Adipose tissue (tissue), 3 donors: ENCODE measurements around the gene HAGHL. TPM values are rescaled to one million over a fixed set of nuclear protein-coding genes. Genes with fewer than 3 reads are reported as not detected.

Experiments
- H3K27ac ChIP-seq: one replicate; pipeline ENCODE4 v1.5.1; 2013; ENCODE audit warnings: low read depth, low read length
- WGBS, 3 donors: extraction: QIAGEN DNeasy Blood & Tissue Kit; methylation state at CpG; one replicate each; pipeline ENCODE4 v1.1.7; 2013; 5-methylcytosine and 5-hydroxymethylcytosine counted together
- polyA plus RNA-seq, 3 donors: library from polyadenylated mRNA; stranded (reverse); fragments of 200-250 nt; gene quantifications; one replicate each; pipeline ENCODE4 v1.2.3, GENCODE V29; 2013
- donor health status: healthy with polysubstance abuse.
- donor health status: Bipolar disorder and iron deficiency.
- donor health status: healthy.

Gene HAGHL
- polyA plus RNA-seq, 3 donors: 2.0 to 2.6 (median 2.5) TPM

DNA sequence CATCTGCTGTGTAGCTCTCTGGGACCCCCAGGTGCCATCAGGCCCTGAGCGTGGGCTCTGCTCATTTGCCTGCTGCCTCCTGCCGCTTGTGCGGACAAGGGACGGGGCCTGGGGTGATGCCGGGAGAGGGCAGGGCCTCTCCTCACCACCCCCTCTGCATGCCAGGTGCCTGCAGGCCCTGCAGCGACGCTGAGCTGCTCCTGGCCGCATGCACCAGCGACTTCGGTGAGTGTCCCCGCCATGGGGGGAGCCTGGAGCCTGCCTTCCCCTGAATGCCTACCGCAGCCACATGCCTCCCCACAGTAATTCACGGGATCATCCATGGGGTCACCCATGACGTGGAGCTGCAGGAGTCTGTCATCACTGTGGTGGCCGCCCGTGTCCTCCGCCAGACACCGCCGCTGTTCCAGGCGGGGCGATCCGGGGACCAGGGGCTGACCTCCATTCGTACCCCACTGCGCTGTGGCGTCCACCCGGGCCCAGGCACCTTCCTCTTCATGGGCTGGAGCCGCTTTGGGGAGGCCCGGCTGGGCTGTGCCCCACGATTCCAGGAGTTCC is 10.1 kb upstream of the HAGHL start:
- WGBS, 3 donors: 83 to 93% (median 86%) methylated on average over 24 to 29 of the region's 29 CpGs
- H3K27ac ChIP-seq: no peak overlapping the region

DNA sequence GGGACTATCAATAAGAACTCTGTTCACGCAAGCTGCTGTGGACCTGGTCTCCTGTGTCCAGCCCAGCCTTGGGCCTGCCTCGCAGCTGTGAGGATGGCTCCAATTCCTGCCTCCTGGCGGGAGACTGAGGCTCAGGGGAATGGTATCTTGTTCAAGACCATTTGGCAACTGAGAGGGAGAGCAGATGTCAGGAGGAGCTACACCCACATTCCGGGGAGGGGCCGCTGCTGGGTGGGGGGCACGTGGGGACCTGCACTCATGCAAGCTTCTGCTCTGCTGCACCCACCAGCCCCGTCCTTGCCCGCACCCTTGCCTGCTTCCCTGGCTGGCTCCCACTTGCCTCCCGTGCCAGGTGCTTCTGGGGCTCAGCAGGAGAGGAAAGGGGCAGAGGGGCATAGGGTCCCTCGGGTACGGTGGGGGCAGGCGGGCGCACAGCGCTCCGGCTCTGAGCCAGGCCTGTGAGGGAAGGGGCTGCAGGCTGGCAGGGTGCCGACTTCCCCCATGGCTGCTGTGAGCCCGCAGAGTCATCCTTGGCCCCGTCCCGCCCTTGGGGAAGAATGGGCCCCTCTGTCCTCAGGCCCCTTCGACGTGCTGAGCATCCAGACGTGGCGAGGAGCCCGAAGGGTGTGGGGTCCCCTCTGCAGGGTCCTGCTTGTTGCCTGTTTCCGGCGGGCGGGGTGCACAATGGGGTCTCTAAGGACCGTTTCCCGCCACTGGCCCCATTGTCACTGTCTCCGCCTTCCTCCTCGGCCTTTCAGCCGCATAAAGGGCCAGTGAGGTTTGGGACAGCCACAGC is 9.3 kb upstream of the HAGHL start:
- H3K27ac ChIP-seq: no peak overlapping the region
- 72 to 79% (median 79%) methylated on average over 31 to 32 of the region's 32 CpGs for WGBS, 3 donors

DNA sequence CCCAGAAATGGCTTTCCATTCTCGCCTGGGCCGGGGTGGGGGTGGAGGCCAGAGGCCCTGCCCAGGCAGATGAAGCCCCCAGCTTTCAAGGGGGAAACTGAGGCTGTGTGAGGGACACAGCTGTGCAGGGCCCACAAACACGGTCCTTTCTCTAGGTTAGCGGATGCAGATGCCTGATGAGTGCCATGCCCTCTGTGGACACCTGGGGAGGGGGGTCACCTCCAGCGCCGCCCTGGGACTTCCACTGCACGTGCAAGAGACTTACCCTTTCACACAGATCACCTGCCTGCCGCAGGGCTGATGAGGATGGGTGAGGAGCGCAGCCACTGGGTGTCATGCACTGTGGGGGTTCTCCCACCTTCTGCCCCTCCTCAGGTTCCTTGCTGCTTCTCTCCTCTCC is 8.5 kb upstream of the HAGHL start:
- 87 to 94% (median 94%) methylated on average over 9 of the region's 9 CpGs for WGBS, 3 donors
- H3K27ac ChIP-seq: no peak overlapping the region

DNA sequence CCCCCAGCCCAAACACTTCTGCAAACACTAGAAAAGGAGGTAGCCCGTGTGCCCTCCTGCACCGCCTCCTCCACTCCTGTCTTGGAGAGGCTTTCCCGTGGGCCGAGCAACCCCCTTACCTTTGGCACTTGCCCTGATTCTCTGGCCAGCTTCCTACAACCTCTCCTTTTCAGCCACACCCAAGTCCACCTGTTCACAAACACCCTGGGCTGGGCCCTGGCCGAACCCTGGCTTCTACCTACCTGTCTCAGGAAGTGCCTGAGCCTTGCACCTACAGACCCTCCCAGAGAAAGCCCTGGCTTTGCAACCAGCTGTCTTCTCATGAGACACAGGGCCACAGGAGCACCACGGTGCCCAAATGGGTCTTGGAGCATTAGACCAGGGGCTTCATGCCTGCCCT is 8.0 kb upstream of the HAGHL start:
- WGBS, 3 donors: 76 to 84% (median 82%) methylated on average over 6 of the region's 6 CpGs
- no peak overlapping the region for H3K27ac ChIP-seq

DNA sequence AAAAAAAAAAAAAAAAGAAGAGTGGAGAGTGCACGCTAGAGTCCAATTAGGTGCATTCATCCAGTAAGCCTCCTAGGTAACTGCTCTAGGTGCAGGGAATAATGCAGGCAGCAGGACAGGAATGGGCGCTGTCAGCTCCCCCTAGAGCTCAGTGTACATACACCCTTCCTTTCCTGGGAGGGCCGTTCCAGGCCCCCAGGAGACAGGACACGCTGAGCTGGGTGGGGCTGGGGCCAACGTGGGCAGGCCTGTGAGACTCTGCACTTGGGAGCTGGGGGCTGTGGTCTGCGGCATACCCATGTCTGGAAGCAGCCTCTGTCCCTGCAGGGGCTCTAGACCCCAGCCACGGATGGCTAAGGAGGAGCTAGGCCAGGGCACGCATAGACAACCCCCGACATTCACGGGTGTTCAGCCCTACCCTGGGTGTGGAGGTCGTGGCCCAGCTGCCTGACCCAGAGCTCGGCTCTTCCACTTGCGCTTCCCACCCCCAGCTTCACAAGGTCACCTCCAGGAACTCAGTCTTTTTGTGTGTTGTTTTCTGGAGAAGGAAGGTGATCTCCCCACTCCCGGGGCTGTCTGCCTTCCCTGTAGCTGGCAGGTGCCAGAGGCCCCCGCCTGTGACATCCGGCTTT is 7.0 kb upstream of the HAGHL start:
- WGBS, 3 donors: 5 to 13% (median 10%) methylated on average over 15 to 16 of the region's 16 CpGs
- no peak overlapping the region for H3K27ac ChIP-seq

DNA sequence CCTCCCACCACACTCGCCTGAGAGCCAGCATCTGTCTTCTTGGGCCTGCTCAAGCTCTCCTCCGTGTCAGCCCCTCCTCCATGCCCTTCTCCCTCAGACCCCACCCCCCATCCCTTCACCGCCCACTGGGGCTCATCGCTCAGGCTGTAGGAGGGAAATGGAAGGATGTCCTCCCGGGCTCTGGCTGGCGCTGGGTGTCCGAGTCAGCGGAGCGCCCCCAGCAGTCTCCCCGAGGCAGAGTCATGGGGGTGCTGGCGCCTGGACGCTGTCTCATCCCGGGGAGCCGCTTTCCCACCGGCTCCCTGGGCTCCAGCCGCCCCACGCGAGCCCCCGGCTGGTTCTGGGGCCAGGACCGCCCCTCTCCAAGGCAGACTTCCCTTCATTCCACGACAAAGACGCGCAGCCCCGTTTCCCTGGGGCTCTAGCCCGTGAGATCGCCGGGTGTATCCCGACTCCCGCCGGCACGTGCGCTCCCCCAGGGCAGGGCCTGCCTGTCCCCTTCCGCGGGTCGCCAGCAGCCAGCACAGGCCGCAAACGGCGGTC is 6.4 kb upstream of the HAGHL start:
- WGBS, 3 donors: 0 to 1% (median 1%) methylated on average over 38 of the region's 38 CpGs
- peak overlapping the region; percentile 62 for H3K27ac ChIP-seq

DNA sequence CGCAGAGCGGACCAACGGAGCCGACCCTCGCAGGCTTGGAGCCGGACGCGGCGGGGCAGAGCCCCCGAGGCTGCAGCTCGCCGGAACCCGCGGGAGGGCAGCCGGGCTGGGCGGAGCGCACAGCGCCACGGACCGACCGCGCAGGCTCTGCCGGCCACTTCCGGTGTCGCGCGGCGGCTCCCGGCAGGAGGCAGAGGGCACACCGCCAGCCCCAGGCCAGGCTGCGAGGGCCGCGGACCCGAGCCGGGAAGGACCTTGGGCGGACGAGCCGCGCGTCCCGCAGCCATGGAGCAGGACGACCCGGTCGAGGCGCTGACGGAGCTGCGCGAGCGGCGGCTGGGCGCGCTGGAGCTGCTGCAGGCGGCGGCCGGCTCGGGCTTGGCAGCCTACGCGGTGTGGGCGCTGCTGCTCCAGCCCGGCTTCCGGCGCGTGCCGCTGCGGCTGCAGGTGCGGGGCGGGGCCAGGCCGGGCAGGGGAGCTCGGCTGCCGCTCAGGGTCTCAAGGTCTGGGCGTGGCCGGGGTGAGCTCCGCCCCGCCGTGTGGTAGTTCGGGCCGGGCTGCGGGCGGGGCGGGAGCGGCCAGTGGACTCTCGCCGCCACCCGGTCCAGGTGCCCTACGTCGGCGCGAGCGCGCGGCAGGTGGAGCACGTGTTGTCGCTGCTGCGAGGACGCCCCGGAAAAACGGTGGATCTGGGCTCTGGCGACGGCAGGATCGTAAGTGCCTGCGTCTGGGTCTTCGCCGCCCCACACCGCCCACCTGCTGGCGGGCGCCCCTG is 5.7 kb upstream of the HAGHL start, which contains the start of gene ANTKMT:
TSS of gene ANTKMT (plus strand) at position 157 of the 775 bp plus-strand sequence. CDS start at position 286, 129 bp downstream.
- 3 to 9% (median 9%) methylated on average over 82 to 106 of the region's 106 CpGs for WGBS, 3 donors
- H3K27ac ChIP-seq: peak within 1 kb of the TSS; percentile 62

DNA sequence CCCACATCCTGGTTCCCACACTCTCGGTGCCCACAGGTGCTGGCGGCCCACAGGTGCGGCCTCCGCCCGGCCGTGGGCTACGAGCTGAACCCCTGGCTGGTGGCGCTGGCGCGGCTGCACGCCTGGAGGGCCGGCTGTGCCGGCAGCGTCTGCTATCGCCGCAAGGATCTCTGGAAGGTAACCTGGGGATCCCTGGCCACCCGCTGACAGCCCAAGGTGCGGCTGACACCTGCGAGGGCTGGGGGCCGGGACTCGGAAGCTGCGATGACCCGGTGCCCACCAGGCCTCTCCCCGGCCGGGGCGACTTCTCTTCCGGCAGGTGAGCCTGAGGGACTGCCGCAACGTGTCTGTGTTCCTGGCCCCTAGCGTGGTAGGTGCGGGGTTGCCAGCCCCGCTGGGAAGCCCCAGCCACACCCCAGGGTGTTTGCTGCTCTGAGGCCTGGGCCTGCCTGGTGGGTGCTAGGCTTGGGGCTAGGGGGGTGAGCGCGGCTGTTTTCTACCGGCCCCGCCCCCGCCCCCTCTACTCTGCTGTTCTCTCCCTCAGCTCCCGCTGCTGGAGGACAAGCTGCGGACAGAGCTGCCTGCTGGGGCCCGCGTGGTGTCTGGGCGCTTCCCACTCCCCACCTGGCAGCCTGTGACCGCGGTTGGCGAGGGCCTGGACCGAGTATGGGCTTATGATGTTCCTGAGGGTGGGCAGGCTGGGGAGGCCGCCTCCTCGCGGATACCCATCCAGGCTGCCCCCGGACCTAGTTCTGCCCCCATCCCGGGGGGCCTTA is 5.0 kb upstream of the HAGHL start:
- WGBS, 3 donors: 82 to 95% (median 83%) methylated on average over 46 to 51 of the region's 51 CpGs
- H3K27ac ChIP-seq: no peak overlapping the region

DNA sequence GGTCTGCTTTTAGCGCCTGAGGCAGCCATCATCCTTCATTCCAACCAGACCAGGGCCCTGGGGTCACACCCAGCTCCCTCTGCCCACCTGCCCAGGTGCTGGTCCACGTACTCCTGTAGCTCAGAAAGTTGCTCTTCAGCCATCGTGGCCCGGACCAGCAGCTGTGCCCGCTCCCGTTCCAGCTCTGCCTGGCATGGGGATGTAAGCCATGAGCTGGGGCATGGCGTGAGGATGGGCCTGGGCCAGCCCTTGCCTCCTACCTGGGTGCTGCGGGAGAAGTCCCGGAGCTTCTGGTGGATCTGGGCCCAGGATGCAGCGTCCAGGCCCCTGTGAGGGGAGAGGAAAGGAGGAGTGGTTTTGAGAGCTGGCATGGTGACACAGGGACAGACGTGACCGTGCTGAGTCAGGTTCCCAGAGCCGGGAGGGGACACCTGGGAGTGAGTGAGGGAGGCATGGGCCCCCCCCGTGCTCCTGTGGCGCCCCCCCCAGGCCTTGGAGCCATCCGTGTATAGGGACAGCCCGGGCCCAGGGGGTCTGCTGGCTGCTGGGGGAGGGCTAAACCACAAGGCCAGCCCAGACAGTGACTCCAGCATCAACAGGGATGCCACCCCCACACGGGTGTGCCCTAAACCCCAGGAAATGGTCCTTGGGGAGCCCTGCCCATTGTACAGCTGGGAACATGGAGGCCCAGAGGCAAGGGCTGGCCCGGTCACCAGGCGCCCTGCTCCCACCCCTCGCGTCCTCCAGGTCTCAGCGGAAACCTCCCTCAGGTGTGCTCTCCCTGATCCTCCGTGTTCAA is 3.9 kb upstream of the HAGHL start:
- no peak overlapping the region for H3K27ac ChIP-seq
- WGBS, 3 donors: 83 to 86% (median 85%) methylated on average over 23 to 24 of the region's 24 CpGs

DNA sequence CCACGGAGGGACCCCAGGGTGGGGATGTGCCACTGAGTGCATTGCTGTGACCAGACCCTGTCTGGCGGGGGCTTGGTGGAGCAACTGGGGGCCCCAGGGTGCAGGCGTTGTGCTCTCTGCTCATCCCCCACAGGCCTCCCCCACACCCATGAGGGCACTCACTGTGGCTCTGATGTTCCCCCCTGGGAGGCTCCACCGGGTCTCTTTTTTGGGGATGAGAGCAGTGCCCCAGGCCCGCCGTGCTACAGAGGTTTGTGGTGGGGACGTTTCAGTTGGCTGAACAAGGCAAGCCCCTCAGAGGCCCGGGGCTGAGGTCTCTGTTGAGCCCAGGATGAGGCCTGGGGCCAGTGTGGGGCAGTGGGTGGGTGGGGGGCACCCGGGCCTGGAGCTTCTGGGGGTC is 3.2 kb upstream of the HAGHL start:
- no peak overlapping the region for H3K27ac ChIP-seq
- WGBS, 3 donors: 75 to 86% (median 84%) methylated on average over 9 of the region's 9 CpGs

DNA sequence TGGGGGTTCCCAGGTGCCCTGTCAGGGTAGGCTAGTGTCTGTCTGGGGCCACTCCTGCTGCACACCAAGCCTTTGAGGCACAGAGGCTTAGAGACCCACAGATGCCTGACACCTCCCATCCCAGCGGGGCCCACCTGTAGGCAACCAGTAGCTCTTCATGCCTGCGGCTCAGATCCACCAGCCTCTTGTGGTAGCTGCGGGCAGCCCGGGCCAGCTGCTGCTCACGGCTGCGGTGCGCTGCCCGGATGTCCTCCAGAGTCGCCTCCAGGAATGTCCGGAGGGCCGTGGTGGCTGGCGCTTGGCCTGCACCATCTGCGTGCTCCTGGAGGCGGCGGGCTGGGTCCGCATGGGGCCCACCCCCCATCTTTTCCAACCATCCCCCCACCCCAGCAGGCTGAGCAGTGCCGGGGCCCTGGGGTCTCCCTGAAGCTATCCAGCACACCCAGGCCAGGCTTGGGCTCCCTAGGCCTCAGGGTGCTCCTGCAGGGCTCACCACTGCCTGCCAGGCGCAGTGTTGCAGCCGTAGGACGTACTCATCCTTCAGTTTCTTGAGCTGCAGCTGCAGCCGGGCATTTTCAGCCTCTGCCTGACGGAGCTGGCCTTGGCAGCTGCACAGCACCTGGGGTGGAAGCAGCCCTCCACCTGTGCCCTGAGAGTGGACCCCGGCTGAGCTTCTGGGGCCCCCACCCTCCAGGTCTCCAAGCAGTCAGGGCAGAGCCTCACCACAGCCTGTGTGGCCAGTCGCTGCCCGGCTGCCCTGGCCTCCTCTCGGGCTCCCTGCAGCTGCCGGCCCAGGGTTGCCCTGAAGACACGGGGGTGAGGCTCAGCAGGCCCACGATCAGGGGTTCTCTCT is 2.5 kb upstream of the HAGHL start:
- no peak overlapping the region for H3K27ac ChIP-seq

DNA sequence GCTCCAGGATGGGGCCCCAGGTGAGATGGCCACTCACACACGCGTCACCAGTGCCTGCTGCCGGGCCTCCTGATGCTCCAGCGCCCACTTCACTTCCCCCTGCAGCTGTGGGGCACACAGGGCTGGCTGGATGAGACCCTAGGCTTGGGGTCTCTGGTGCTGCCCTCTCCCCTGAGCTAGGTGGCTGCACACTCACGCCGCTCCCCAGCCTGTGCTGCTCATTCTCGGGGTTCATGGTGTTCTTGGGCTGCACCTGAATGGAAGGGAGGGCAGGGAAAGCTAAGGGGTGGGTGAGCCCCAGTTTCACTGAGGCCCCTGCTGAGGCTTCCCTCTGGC is 1.9 kb upstream of the HAGHL start:
- WGBS, 3 donors: 70 to 72% (median 71%) methylated on average over 7 of the region's 7 CpGs
- no peak overlapping the region for H3K27ac ChIP-seq

More for the DNA sequence above, 2.5 kb upstream of the HAGHL start:
- WGBS, 3 donors: 62 to 66% (median 66%) methylated on average over 29 of the region's 29 CpGs

DNA sequence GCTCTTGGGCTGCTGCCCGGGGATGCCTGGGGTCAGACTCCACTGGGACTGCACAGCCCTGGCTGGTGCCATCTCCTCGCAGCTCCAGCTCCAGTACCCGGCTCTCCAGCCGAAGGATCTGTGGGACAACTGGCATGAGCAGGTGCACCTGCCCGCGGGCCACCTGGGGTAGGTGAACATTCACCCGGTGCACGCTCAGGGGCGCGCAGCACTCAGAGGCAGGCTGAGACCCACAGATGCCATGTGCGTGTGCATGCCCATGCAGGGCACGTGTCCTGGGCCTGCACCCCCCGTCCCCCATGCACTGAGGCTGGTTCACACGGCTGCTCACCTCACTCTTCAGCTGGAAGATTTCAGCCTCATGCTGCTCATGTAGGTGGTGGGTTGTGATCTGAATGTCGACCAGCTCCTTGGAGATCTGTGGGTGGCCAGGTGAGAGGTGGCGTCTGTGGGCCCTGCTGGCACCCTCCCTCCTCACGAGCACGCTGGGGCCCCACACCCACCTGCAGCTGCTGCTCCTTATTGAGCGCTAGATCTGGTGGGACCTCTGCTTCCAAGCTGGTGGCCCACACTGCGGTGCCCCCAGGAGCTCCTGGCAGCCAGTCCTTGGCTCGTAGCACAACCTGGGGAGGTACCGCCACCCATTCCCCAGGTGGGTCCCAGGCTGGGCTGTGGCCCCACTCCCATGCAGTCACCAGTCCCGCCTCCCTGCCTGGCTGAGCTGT is 1.3 kb upstream of the HAGHL start:
- 67 to 76% (median 68%) methylated on average over 22 to 23 of the region's 23 CpGs for WGBS, 3 donors

DNA sequence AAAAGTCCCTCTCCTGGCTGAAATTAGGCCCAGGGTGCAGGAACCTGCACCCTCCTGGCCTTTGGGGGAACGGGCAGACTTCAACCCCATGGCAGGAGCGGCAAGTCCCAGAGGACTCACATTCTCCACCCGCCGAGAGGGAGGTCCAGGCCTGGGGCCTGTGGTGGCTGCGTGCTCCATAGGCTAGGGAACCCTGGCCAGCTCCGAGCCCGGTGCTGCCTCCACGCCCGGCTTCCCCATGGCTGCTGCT is 793 bp upstream of the HAGHL start:
- WGBS, 3 donors: 9 to 36% (median 20%) methylated on average over 9 of the region's 9 CpGs
- no peak overlapping the region for H3K27ac ChIP-seq

More for the DNA sequence above, 1.3 kb upstream of the HAGHL start:
- no peak overlapping the region for H3K27ac ChIP-seq

DNA sequence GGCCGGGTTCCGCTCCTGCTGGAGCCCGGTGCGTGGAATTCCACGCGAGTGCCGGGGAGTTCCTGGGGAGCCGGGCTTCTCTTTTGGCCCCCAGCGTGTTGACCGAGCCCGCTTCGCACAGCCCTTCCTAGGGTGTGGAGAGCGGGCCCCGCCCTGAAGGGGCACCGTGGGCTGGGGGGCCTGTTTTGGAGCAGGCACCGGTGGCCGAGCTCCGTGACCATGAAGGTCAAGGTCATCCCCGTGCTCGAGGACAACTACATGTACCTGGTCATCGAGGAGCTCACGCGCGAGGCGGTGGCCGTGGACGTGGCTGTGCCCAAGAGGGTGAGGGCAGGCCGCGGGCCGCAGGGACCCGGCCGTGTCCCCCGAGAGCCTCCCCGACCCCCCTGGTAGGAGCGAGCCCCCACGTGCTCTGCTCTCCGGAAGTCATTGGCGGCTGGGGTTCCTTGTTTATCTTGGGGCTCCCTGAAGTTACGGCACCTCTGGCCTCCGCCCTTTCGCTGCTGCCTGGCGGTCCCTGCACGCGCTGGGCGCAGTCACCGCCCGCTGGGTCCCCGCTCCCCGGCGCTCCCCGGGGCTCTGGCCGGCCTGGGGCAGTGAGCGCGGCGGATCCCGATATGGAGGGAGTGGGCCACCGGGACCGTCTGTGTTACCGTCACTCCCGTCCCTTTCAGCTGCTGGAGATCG is 528 bp downstream of the HAGHL start:
- no peak overlapping the region for H3K27ac ChIP-seq
- 1% methylated on average over 52 to 61 of the region's 61 CpGs for whole genome bisulfite sequencing, 3 donors
